ENCODE results near the gene PI4KA. TPM values are rescaled to one million over a fixed set of nuclear protein-coding genes. Genes with fewer than 3 reads are reported as not detected.

Gene PI4KA
- total RNA-seq, 1 donor from 2014 or later: 110 TPM

GRCh38 chr22:20889025-20889704 lies 30.6 kb upstream of the PI4KA start:
- H3K27me3 Mint-ChIP-seq (ENCODE audit: low read depth): no peaks in the 10 kb centered on the region
- H3K4me3 Mint-ChIP-seq: no peak overlapping the region
- no peaks in the 10 kb centered on the region for H3K9me3 Mint-ChIP-seq
- H3K4me1 Mint-ChIP-seq: peaks cover 4% of the 10 kb centered on the region
- no peak overlapping the region for H3K27ac Mint-ChIP-seq
- DNase-seq (ENCODE audit: low spot score in 2 of 2, unreplicated experiment in 2 of 2): no peak
- TF ChIP-seq, protein P1, sequence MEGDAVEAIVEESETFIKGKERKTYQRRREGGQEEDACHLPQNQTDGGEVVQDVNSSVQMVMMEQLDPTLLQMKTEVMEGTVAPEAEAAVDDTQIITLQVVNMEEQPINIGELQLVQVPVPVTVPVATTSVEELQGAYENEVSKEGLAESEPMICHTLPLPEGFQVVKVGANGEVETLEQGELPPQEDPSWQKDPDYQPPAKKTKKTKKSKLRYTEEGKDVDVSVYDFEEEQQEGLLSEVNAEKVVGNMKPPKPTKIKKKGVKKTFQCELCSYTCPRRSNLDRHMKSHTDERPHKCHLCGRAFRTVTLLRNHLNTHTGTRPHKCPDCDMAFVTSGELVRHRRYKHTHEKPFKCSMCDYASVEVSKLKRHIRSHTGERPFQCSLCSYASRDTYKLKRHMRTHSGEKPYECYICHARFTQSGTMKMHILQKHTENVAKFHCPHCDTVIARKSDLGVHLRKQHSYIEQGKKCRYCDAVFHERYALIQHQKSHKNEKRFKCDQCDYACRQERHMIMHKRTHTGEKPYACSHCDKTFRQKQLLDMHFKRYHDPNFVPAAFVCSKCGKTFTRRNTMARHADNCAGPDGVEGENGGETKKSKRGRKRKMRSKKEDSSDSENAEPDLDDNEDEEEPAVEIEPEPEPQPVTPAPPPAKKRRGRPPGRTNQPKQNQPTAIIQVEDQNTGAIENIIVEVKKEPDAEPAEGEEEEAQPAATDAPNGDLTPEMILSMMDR (IDR thresholded peaks at IDR 0.05; ENCODE audit: unreplicated experiment): no peak
- peaks cover 26% of the 10 kb centered on the region for H3K36me3 Mint-ChIP-seq

GRCh38 chr22:20887375-20887774 lies 28.8 kb upstream of the PI4KA start:
- H3K36me3 Mint-ChIP-seq: peaks cover 34% of the 10 kb centered on the region
- H3K4me3 Mint-ChIP-seq: no peak overlapping the region
- peaks cover 4% of the 10 kb centered on the region for H3K4me1 Mint-ChIP-seq
- no peaks in the 10 kb centered on the region for H3K27me3 Mint-ChIP-seq (ENCODE audit: low read depth)
- TF ChIP-seq, protein P1 (IDR thresholded peaks at IDR 0.05; ENCODE audit: unreplicated experiment): no peak
- H3K27ac Mint-ChIP-seq: no peak overlapping the region
- H3K9me3 Mint-ChIP-seq: no peaks in the 10 kb centered on the region
- no peak for DNase-seq (ENCODE audit: low spot score in 2 of 2, unreplicated experiment in 2 of 2)

- Mint-ChIP-seq H3K9me3 (no peaks in the 10 kb centered on the region), H3K27me3 (ENCODE audit: low read depth) (no peaks in the 10 kb centered on the region), H3K4me1 (peaks cover 4% of the 10 kb centered on the region), H3K4me3 (peak overlapping the region; percentile 39), H3K36me3 (peaks cover 42% of the 10 kb centered on the region), H3K27ac (peak overlapping the region; percentile 67)
- DNase-seq (ENCODE audit: low spot score in 2 of 2, unreplicated experiment in 2 of 2): peak; percentile 46 to 80
- TF ChIP-seq, protein P1 (IDR thresholded peaks at IDR 0.05; ENCODE audit: unreplicated experiment): peak; percentile 69
Observed at GRCh38 chr22:20885557-20886323, 27.1 kb upstream of the PI4KA start.

DNA sequence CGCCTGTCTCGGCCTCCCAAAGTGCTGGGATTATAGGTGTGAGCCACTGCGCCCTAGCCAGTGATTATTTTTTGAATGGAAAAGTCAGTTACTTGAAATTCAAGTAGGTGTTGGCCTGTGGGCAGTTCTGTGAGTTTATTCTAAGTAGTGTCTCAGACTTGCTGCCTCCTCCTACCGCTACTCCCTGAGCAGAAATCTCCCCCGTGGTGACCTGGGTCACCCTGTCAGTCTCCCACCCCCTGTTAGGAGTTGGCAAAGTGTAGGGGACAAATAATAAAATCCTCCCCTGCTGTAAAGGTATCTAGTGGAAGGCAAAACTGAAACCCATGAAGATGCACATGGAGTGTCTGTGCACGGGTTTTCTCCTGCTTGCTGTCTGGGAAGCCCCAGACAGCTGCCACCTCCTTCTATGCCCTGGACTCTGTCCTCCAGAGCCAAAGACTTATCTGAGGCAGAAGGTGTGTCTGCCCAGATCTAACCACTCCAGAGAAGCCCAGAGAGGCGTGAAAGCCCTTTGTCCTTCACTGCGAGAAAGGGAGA lies 26.5 kb upstream of the PI4KA start:
- peak overlapping the region; percentile 67 for H3K27ac Mint-ChIP-seq
- peaks cover 42% of the 10 kb centered on the region for H3K36me3 Mint-ChIP-seq
- peaks cover 4% of the 10 kb centered on the region for H3K4me1 Mint-ChIP-seq
- no peak overlapping the region for H3K4me3 Mint-ChIP-seq
- no peaks in the 10 kb centered on the region for H3K9me3 Mint-ChIP-seq
- H3K27me3 Mint-ChIP-seq (ENCODE audit: low read depth): no peaks in the 10 kb centered on the region
- TF ChIP-seq, protein P1 (IDR thresholded peaks at IDR 0.05; ENCODE audit: unreplicated experiment): no peak
- no peak for DNase-seq (ENCODE audit: low spot score in 2 of 2, unreplicated experiment in 2 of 2)

DNA sequence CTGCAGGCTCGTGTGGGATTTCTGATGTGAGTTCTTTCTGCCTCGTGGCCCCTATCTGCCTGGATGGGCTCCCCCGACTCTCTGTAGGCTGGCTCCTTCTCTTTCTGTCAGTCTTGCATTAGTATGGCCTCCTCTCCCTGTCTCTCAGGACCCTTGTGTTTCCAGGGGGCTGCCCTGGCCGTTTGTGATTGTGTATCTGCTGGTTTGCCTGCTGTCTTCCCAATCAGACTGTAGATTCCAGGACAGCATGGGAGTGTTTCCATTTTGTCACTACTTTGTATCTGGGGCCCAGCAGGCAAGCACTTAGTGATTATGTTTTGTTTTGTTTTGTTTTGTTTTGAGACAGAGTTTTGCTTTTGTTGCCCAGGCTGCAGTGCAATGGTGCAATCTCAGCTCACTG lies 25.8 kb upstream of the PI4KA start:
- peaks cover 37% of the 10 kb centered on the region for H3K36me3 Mint-ChIP-seq
- H3K9me3 Mint-ChIP-seq: no peaks in the 10 kb centered on the region
- DNase-seq (ENCODE audit: low spot score in 2 of 2, unreplicated experiment in 2 of 2): no peak
- H3K27ac Mint-ChIP-seq: no peak overlapping the region
- peaks cover 4% of the 10 kb centered on the region for H3K4me1 Mint-ChIP-seq
- H3K4me3 Mint-ChIP-seq: no peak overlapping the region
- TF ChIP-seq, protein P1 (IDR thresholded peaks at IDR 0.05; ENCODE audit: unreplicated experiment): no peak
- no peaks in the 10 kb centered on the region for H3K27me3 Mint-ChIP-seq (ENCODE audit: low read depth)

Measured in mesothelial cell of epicardium (in vitro differentiated cells).